KOPT-K1 (cell line): ENCODE measurements around the gene STPG4.
A peak's percentile ranks its signal among the peaks of the same experiment; 100 is the strongest.

Source experiments
- H3K27ac ChIP-seq: fragments of 200-600 bp; sonication (generic); 2 replicates; pipeline ENCODE4 v1.5.1; 2016; ENCODE audit warnings: antibody characterized with exemption, mild to moderate bottlenecking, low read depth, low read length; ENCODE audit not compliant: poor library complexity, severe bottlenecking
- H3K36me3 ChIP-seq: fragments of 200-600 bp; sonication (generic); 2 replicates; pipeline ENCODE4 v1.5.1; 2017; ENCODE audit warnings: antibody characterized with exemption, mild to moderate bottlenecking, low read length, moderate library complexity; ENCODE audit not compliant: insufficient read depth
- H3K9me3 ChIP-seq: fragments of 200-600 bp; sonication (generic); 2 replicates; pipeline ENCODE4 v1.5.1; 2017; ENCODE audit warnings: antibody characterized with exemption, low read length, mild to moderate bottlenecking; ENCODE audit not compliant: insufficient read depth, poor library complexity, severe bottlenecking

The STPG4 gene

DNA sequence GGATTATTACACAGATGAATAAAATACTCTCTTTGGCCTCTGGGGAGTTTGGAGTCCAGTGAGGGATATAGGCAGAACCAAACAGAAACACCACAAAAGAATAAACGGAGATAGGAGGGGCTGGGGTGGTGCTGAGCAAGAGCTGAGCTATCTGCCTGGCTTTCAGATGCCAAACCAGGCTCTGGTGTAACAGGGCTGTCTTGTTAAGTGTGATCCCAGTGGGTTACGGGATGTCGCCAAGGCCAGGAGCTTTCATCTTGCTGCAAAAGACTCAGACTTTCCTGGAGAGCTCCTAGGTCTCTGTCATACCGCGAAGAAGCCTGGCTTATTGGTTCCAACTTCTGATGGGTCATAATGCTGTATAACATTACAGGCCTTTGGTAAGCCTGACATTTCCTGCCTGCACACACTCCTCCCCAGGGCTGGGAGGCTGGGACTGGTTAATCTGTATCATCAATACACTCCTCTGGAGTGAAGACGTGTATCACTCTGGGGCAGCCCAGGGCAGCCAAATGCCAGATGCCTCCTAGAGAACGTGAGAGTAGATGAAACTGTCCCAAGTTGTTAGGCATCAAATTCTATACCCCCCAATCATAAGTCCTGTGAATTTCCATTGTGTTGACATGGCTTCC lies 60.5 kb downstream of the STPG4 start:
- Histone ChIP-seq H3K27ac (no peak overlapping the region), H3K9me3 (no peaks in the 10 kb centered on the region), H3K36me3 (no peaks in the 10 kb centered on the region)

DNA sequence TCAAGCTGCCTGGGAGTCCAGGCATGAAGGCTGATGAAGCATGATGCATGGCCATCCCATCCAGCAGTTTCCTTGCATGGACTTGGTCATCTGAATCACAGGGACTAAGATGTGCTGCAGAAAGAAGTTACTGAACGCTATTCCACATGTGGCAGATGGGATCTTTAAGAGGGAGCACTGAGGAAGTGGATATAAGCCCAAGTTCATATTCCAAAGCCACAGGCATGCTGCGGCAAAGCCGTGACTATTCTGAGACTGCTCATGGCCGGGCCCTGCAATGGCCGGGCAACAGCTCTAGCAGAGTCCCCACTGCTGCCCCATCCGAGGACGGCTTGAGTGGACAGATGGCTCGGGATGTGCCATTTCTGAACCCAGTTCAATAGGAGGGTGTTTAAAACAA lies 61.5 kb downstream of the STPG4 start:
- H3K27ac ChIP-seq = no peak overlapping the region
- H3K9me3 ChIP-seq = no peaks in the 10 kb centered on the region
- H3K36me3 ChIP-seq = no peaks in the 10 kb centered on the region

- no peaks in the 10 kb centered on the region for H3K9me3 ChIP-seq
- no peak overlapping the region for H3K27ac ChIP-seq
- H3K36me3 ChIP-seq = no peaks in the 10 kb centered on the region
Observed at GRCh38 chr2:47092465-47092864, 62.6 kb downstream of the STPG4 start.

- Histone ChIP-seq H3K36me3 (no peaks in the 10 kb centered on the region), H3K9me3 (no peaks in the 10 kb centered on the region), H3K27ac (no peak overlapping the region)
Observed at GRCh38 chr2:47091118-47091517, 64.0 kb downstream of the STPG4 start.

- H3K36me3 ChIP-seq = no peaks in the 10 kb centered on the region
- no peaks in the 10 kb centered on the region for H3K9me3 ChIP-seq
- H3K27ac ChIP-seq = no peak overlapping the region
Observed at GRCh38 chr2:47089083-47089464, 66.0 kb downstream of the STPG4 start.

GRCh38 chr2:47088371-47089082 lies 66.6 kb downstream of the STPG4 start:
- no peaks in the 10 kb centered on the region for H3K36me3 ChIP-seq
- no peak overlapping the region for H3K27ac ChIP-seq

GRCh38 chr2:47087051-47087450 lies 68.1 kb downstream of the STPG4 start:
- H3K27ac ChIP-seq = peak overlapping the region; percentile 59
- no peaks in the 10 kb centered on the region for H3K36me3 ChIP-seq
- no peaks in the 10 kb centered on the region for H3K9me3 ChIP-seq

More at GRCh38 chr2:47088371-47089082, 66.6 kb downstream of the STPG4 start:
- no peaks in the 10 kb centered on the region for H3K9me3 ChIP-seq

- Histone ChIP-seq H3K27ac (peak overlapping the region; percentile 59), H3K9me3 (no peaks in the 10 kb centered on the region)
Observed at GRCh38 chr2:47086571-47086970, 68.5 kb downstream of the STPG4 start.

DNA sequence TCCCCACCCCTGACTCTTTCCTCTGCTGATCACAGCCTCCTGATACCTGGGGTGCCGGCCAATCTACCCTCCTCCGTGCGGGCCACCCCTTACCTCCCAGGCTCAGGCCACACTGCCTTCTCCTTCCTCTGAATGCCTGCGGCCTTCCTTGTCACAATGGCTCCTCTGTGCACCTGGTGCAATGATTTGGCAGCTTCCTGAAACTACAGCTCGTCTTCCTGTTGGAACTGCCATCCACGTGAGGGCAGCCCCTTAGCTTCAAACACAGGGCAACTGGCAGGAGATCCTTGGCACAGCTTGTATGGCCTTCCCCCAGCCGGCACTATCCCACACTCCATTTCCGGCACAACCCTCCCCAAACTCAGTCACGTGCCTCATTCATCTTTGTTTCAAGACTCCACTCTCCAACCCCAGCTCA lies 69.0 kb downstream of the STPG4 start:
- no peaks in the 10 kb centered on the region for H3K9me3 ChIP-seq
- H3K36me3 ChIP-seq = no peaks in the 10 kb centered on the region
- H3K27ac ChIP-seq = peak overlapping the region; percentile 59

More at GRCh38 chr2:47086571-47086970, 68.5 kb downstream of the STPG4 start:
- no peaks in the 10 kb centered on the region for H3K36me3 ChIP-seq

DNA sequence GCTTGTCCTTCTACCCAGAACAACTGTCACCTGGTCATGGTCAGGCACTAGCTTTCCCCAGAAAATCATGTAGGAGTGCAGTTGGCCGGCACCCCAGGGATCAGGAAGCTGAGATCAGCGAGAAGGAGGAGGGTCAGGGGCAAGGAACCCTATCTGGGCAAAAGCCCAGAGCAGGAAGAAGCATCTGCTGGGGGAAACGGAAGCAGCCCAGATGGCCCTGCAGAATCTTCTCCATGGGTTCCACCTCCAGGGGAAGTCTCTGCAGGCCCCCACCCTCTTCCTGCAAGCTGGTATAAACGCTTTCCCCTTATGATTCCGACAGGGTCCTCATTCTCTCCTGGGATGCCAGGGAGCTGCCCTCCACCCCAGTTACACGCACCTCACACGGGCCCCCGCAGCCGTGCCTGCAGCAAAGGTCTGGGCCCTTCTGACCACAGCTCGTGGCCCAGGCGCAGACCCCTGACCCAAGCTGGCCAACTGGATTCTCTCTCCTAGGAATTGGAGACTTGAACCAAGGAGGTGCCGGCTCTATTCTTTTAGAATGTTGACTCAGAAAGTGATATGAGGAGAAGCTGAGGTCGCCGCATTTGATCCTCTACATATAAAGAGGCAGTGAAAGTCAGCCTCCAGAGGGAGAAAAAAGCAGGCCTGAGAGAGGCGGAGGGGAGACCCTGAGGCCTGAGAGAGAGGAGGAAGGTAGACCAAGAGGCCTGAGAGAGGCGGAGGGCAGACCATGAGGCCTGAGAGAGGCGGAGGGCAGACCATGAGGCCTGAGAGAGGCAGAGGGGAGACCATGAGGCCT lies 71.0 kb downstream of the STPG4 start:
- H3K36me3 ChIP-seq = no peaks in the 10 kb centered on the region
- peak overlapping the region; percentile 59 for H3K27ac ChIP-seq
- no peaks in the 10 kb centered on the region for H3K9me3 ChIP-seq

DNA sequence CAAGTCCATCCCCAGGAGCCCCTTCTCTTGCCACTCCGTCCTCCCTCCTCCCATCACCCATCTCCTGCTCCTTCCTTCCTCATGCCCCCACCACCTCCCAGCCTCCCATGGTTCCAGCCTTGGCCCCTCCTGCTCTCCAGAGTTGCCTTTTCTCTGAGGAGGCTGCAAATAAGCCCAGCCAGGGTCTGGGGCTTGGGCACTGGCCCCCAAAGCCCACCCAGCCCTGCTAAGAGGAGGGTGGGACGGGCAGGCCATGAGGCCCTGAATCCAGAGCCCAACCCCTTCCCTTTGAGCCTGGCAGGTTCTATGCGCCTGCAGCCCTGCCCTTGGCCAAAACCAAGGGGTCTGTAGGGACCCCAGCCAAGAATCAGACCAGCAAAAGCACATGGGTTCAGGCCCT lies 71.6 kb downstream of the STPG4 start:
- H3K9me3 ChIP-seq = no peaks in the 10 kb centered on the region
- no peak overlapping the region for H3K27ac ChIP-seq
- H3K36me3 ChIP-seq = no peaks in the 10 kb centered on the region

DNA sequence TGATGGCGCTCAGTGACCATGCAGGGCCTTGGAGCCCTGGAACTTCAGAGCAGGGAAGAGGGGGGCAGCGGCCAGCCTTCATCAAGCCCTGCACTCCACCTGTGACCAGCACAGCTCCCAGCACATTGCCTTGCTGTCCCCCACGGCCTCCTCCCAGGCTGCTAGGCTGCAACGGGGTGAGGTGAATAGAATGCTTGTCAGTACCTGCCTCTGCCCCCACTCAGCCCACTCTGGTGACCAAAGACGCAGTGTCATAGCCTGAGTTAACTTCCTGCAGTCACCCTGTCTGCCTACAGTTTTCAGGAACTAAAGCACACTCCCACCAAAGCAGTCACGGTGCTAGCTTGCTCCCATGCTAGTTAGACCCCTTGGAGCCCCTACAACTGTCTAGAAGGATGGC lies 72.1 kb downstream of the STPG4 start:
- no peaks in the 10 kb centered on the region for H3K36me3 ChIP-seq
- H3K27ac ChIP-seq = no peak overlapping the region
- H3K9me3 ChIP-seq = no peaks in the 10 kb centered on the region

- peaks cover 10% of the 10 kb centered on the region; the same call in 1 of the 2 replicates for H3K36me3 ChIP-seq
- H3K9me3 ChIP-seq = no peaks in the 10 kb centered on the region
- no peak overlapping the region for H3K27ac ChIP-seq
Observed at GRCh38 chr2:47080888-47081301, 74.2 kb downstream of the STPG4 start.

DNA sequence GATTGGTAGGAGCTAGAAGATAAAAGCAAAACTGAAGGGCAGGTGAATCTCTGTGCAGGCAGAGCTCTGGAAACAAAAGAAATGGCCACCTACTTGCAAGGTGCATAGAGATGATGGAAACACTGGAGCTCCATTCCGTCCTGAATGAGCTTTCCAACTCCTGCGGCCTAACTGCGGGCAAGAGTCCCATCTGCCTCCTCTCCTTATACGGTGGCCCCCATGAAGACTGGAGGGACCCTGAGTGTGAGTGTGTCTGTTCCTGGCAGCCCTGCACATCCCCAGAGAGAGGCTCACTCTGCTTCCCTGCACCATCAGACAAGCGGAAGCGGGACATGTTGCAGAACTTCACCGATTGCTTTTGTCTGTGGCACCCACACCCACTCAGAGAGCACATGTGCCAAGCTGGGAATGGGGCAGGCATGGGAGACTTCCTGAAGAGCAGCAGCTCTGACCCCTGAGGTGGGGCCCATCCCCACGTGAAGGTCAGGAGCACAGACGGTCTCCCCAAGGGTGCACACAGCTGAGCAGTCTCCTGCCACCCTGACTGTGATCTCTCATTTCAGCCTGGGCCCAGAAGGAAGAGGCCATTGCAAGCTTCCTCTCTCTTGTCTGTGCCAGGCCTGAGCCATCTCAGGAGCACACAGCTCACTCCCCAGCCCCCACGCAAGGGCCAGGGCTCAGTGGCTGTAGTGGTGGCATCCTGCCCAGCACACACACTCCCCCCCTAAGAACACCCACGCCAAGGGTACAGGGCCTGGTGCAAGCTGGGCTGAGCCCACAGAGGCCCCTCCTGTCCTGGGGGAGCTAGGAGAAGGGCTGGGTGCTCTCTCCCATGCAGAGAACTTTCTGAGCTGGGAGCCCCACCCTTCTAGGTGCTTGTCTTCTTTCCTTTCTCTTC lies 75.3 kb downstream of the STPG4 start:
- Histone ChIP-seq H3K36me3 (peaks cover 20% of the 10 kb centered on the region; the same call in 1 of the 2 replicates), H3K9me3 (no peaks in the 10 kb centered on the region), H3K27ac (peak overlapping the region; percentile 18)
